Liver (tissue), 3 donors: Measurements from ENCODE around the gene CEP68.

ENCODE experiments used
- CTCF ChIP-seq: fragments of 150-350 bp; IDR thresholded peaks from 2 replicates; pipeline ENCODE4 v1.5.1; 2017; ENCODE audit warnings: improper control_type of control experiment, low read depth, low read length; ENCODE audit not compliant: missing input control
- EGR1 ChIP-seq, 2 donors: IDR thresholded peaks; 2 replicates each; pipeline ENCODE4 v1.6.1; 2016 to 2018; ENCODE audit warnings: antibody characterized with exemption in 2 of 2, low read depth in 2 of 2
- GABPA ChIP-seq, 2 donors: IDR thresholded peaks in 1 of 2; conservative IDR thresholded peaks in 1 of 2; 2 replicates each; pipeline ENCODE4 v1.6.1; 2016; ENCODE audit warnings: antibody characterized with exemption in 2 of 2, mild to moderate bottlenecking in 1 of 2, moderate library complexity in 1 of 2
- HNF4G ChIP-seq: IDR thresholded peaks from 2 replicates; pipeline ENCODE4 v1.6.1; 2016; ENCODE audit warnings: antibody characterized with exemption
- MAX ChIP-seq: IDR thresholded peaks from 2 replicates; pipeline ENCODE4 v1.6.1; 2016; ENCODE audit warnings: antibody characterized with exemption
- RAD21 ChIP-seq, 2 donors: IDR thresholded peaks; 2 replicates each; pipeline ENCODE4 v1.6.1; 2016; ENCODE audit warnings: antibody characterized with exemption in 2 of 2, mild to moderate bottlenecking in 2 of 2
- RXRA ChIP-seq, 2 donors: IDR thresholded peaks; 2 replicates each; pipeline ENCODE4 v1.6.1; 2017 to 2018; ENCODE audit warnings: antibody characterized with exemption in 2 of 2, mild to moderate bottlenecking in 1 of 2
- SP1 ChIP-seq: IDR thresholded peaks from 2 replicates; pipeline ENCODE4 v1.6.1; 2018; ENCODE audit warnings: antibody characterized with exemption, mild to moderate bottlenecking
- TAF1 ChIP-seq: conservative IDR thresholded peaks from 2 replicates; pipeline ENCODE4 v1.6.1; 2016; ENCODE audit warnings: antibody characterized with exemption, mild to moderate bottlenecking
- YY1 ChIP-seq: IDR thresholded peaks from 2 replicates; pipeline ENCODE4 v1.6.1; 2016; ENCODE audit warnings: antibody characterized with exemption, mild to moderate bottlenecking
- ZBTB33 ChIP-seq: IDR thresholded peaks from 2 replicates; pipeline ENCODE4 v1.6.1; 2016; ENCODE audit warnings: antibody characterized with exemption
- donor health status: healthy.
- donor health status: healthy.

GRCh38 chr2:65113229-65113628 is 57.0 kb downstream of the CEP68 start:
- TF ChIP-seq RAD21 (IDR thresholded peaks at IDR 0.05) (no peak), CTCF (no peak), TAF1 (no peak), RXRA (IDR thresholded peaks at IDR 0.05) (no peak), MAX (no peak), YY1 (no peak), HNF4G (no peak), ZBTB33 (no peak), EGR1 (IDR thresholded peaks at IDR 0.05; ENCODE audit: low read depth in 2 of 2) (no peak), SP1 (no peak), GABPA (IDR thresholded peaks at IDR 0.05 in 1 of 2, conservative IDR thresholded peaks at IDR 0.05 in 1 of 2) (no peak)
